H9 (cell line): ENCODE data around the gene MIPOL1. TPM values are rescaled to one million over a fixed set of nuclear protein-coding genes. Genes with fewer than 3 reads are reported as not detected.
A peak's percentile ranks its signal among the peaks of the same experiment; 100 is the strongest.
"Not testable (repeated sequence)": the region's sequence is repeated elsewhere in the genome, so short reads cannot be mapped to it uniquely, and the experiment has no call there.

Experiments
- DNase-seq: peaks from one replicate; pipeline ENCODE4 v3.0.0-alpha.2; 2017
- H2AFZ ChIP-seq: one replicate; pipeline ENCODE4 v1.6.1; 2013; ENCODE audit warnings: mild to moderate bottlenecking, low read length, control low read depth, moderate library complexity
- H2AK5ac ChIP-seq: 2 replicates; pipeline ENCODE4 v1.6.1; 2013; ENCODE audit warnings: low read length, control low read depth, mixed read lengths; ENCODE audit not compliant: insufficient read length
- H2BK120ac ChIP-seq: one replicate; pipeline ENCODE4 v1.6.1; 2013; ENCODE audit warnings: low read depth, mild to moderate bottlenecking, low read length, control low read depth, inconsistent platforms; ENCODE audit not compliant: poor library complexity, severe bottlenecking
- H2BK12ac ChIP-seq: 2 replicates; pipeline ENCODE4 v1.6.1; 2013; ENCODE audit warnings: low read length, control low read depth, mixed read lengths, low read depth; ENCODE audit not compliant: insufficient read length
- H2BK15ac ChIP-seq: 2 replicates; pipeline ENCODE4 v1.6.1; 2013; ENCODE audit warnings: low read depth, low read length, control low read depth
- H2BK20ac ChIP-seq: one replicate; pipeline ENCODE4 v1.6.1; 2013; ENCODE audit warnings: low read depth, mild to moderate bottlenecking, low read length, control low read depth, inconsistent platforms; ENCODE audit not compliant: poor library complexity, severe bottlenecking
- H2BK5ac ChIP-seq: 2 replicates; pipeline ENCODE4 v1.6.1; 2013; ENCODE audit warnings: low read length, control low read depth, mixed read lengths; ENCODE audit not compliant: insufficient read length
- H3K14ac ChIP-seq: 2 replicates; pipeline ENCODE4 v1.6.1; 2013; ENCODE audit warnings: low read length, control low read depth; ENCODE audit not compliant: insufficient read depth
- H3K18ac ChIP-seq: 2 replicates; pipeline ENCODE4 v1.6.1; 2013; ENCODE audit warnings: low read depth, mild to moderate bottlenecking, mixed read lengths, low read length, control low read depth; ENCODE audit not compliant: insufficient read length
- H3K23ac ChIP-seq: 2 replicates; pipeline ENCODE4 v1.6.1; 2013; ENCODE audit warnings: low read length, control low read depth, mixed read lengths, low read depth; ENCODE audit not compliant: insufficient read length
- H3K23me2 ChIP-seq: 2 replicates; pipeline ENCODE4 v1.6.1; 2013; ENCODE audit warnings: low read depth, mild to moderate bottlenecking, mixed read lengths, low read length, control low read depth; ENCODE audit not compliant: insufficient read length, poor library complexity, severe bottlenecking
- H3K27ac ChIP-seq: 2 replicates; pipeline ENCODE4 v1.5.1; 2013; ENCODE audit warnings: low read length, control low read depth, mixed read lengths, low read depth; ENCODE audit not compliant: insufficient read length
- H3K27me3 ChIP-seq: 2 replicates; pipeline ENCODE4 v1.6.1; 2013; ENCODE audit warnings: low read length, control low read depth, inconsistent platforms; ENCODE audit not compliant: insufficient read depth
- H3K4ac ChIP-seq: 2 replicates; pipeline ENCODE4 v1.6.1; 2013; ENCODE audit warnings: low read depth, mild to moderate bottlenecking, control low read depth, inconsistent platforms, low read length, moderate library complexity
- H3K4me1 ChIP-seq: 2 replicates; pipeline ENCODE4 v1.6.1; 2013; ENCODE audit warnings: low read length, control low read depth, inconsistent platforms; ENCODE audit not compliant: insufficient read depth
- H3K4me2 ChIP-seq: 2 replicates; pipeline ENCODE4 v1.6.1; 2013; ENCODE audit warnings: low read length, control low read depth, mixed read lengths; ENCODE audit not compliant: insufficient read length, insufficient read depth
- H3K56ac ChIP-seq: 2 replicates; pipeline ENCODE4 v1.6.1; 2013; ENCODE audit warnings: low read depth, mild to moderate bottlenecking, mixed read lengths, low read length, control low read depth; ENCODE audit not compliant: insufficient read length
- H3K79me1 ChIP-seq: 2 replicates; pipeline ENCODE4 v1.6.1; 2013; ENCODE audit warnings: low read depth, mild to moderate bottlenecking, moderate library complexity, low read length, control low read depth, inconsistent platforms; ENCODE audit not compliant: insufficient read depth, poor library complexity, severe bottlenecking
- H3K79me2 ChIP-seq: 2 replicates; pipeline ENCODE4 v1.6.1; 2013; ENCODE audit warnings: low read length, control low read depth, inconsistent platforms; ENCODE audit not compliant: insufficient read depth
- H3K9ac ChIP-seq: 2 replicates; pipeline ENCODE4 v1.6.1; 2013; ENCODE audit warnings: low read length, control low read depth, mixed read lengths; ENCODE audit not compliant: insufficient read length; ENCODE audit errors: extremely low read depth
- H3K9me3 ChIP-seq: one replicate; pipeline ENCODE4 v1.6.1; 2013; ENCODE audit warnings: low read depth, low read length, inconsistent platforms; ENCODE audit not compliant: control insufficient read depth
- H3T11ph ChIP-seq: one replicate; pipeline ENCODE4 v1.6.1; 2013; ENCODE audit warnings: mild to moderate bottlenecking, low read length, control low read depth, inconsistent platforms
- H4K20me1 ChIP-seq: one replicate; pipeline ENCODE4 v1.6.1; 2013; ENCODE audit not compliant: control insufficient read depth, insufficient read length, insufficient read depth
- H4K5ac ChIP-seq: 2 replicates; pipeline ENCODE4 v1.6.1; 2013; ENCODE audit warnings: low read depth, mild to moderate bottlenecking, mixed read lengths, low read length, control low read depth; ENCODE audit not compliant: insufficient read length
- H4K8ac ChIP-seq: replicated peaks from 2 replicates; pipeline ENCODE4 v1.6.1; 2013; ENCODE audit warnings: low read length, control low read depth, mixed read lengths, low read depth; ENCODE audit not compliant: insufficient read length
- H4K91ac ChIP-seq: 2 replicates; pipeline ENCODE4 v1.6.1; 2013; ENCODE audit warnings: low read depth, mild to moderate bottlenecking, moderate library complexity, mixed read lengths, low read length, control low read depth; ENCODE audit not compliant: insufficient read length
- H3K27ac Mint-ChIP-seq, 3 experiments: 2 replicates in 2 of 3; 3 replicates in 1 of 3; pipeline ENCODE4 v1.8.0; 2020 to 2021; ENCODE audit warnings: mixed read lengths in 3 of 3, mild to moderate bottlenecking in 1 of 3, moderate library complexity in 1 of 3
- H3K27me3 Mint-ChIP-seq: 2 replicates; pipeline ENCODE4 v1.8.0; 2021; ENCODE audit warnings: low read depth, mild to moderate bottlenecking, moderate library complexity, mixed read lengths
- H3K36me3 Mint-ChIP-seq, 3 experiments: 2 replicates in 2 of 3; 3 replicates in 1 of 3; pipeline ENCODE4 v1.8.0; 2020 to 2021; ENCODE audit warnings: low read depth in 3 of 3, mixed read lengths in 3 of 3; ENCODE audit not compliant: insufficient read depth in 1 of 3
- H3K4me1 Mint-ChIP-seq, 2 experiments: 2 replicates each; pipeline ENCODE4 v1.8.0; 2020; ENCODE audit warnings: mixed read lengths in 2 of 2
- H3K4me3 Mint-ChIP-seq, 2 experiments: 2 replicates in 1 of 2; 3 replicates in 1 of 2; pipeline ENCODE4 v1.8.0; 2020 to 2021; ENCODE audit warnings: mild to moderate bottlenecking in 2 of 2, mixed read lengths in 2 of 2, moderate library complexity in 1 of 2
- H3K9me3 Mint-ChIP-seq, 2 experiments: 2 replicates in 1 of 2; 3 replicates in 1 of 2; pipeline ENCODE4 v1.8.0; 2020; ENCODE audit warnings: mild to moderate bottlenecking in 2 of 2, mixed read lengths in 2 of 2, moderate library complexity in 1 of 2
- WGBS: extraction: QIAGEN DNeasy Blood & Tissue Kit; methylation state at CpG from one replicate; pipeline ENCODE4 v1.1.7; 2013; ENCODE audit warnings: missing lambda C conversion rate, low lambda C conversion rate, mixed read lengths; ENCODE audit not compliant: insufficient read length; ENCODE audit errors: extremely low coverage; 5-methylcytosine and 5-hydroxymethylcytosine counted together
- total RNA-seq: library from RNA; stranded (reverse); gene quantifications from 2 replicates; pipeline ENCODE4 v1.2.1, GENCODE V29; 2021
- TF ChIP-seq, protein P1 (sequence below): fragments of 200-600 bp; sonication (generic); conservative IDR thresholded peaks from 3 replicates; pipeline ENCODE4 v1.8.0; 2021; ENCODE audit warnings: antibody characterized with exemption, mild to moderate bottlenecking

The MIPOL1 gene
- total RNA-seq, 1 experiment from 2014 or later: 15.6 TPM

DNA sequence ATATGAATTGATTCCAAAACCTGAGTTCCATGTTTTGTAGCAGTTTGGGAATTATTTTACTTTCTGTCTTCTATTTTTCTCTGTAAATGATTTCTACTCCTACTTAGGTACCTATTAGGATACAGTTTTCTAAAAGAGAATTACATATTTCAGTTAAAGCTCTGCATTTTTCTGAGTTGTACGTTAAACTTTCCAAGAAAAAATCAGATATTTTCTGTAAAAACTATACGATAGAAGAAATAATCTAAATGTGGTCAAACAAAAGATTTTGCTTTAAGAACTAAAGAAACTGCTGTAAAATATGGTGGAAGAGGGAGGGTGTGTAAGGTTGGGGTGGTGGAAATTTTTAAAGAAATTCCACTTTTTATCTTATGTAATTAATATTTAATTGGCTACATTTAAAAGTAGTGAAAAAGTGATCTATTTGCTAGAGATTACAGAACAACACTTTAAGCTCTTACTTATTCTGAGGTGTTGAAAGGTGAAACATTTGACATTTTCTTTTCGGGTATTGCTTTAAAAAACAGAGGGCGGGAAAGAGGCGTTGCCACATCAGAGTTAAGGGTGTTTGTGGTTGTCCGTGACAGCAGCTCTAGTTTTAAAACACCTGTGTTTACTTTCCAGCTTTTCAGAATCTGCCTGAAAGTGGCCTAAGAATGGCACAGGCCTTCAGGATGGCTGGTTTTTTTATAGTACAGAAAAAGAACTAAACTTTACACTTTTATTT is 187.3 kb downstream of the MIPOL1 start:
- Histone ChIP-seq H3K14ac (no peak overlapping the region), H2BK12ac (no peak overlapping the region), H3K18ac (no peak overlapping the region), H3K27ac (no peak overlapping the region), H3K79me2 (no peaks in the 10 kb centered on the region), H2AK5ac (no peak overlapping the region), H3T11ph (no peak overlapping the region), H4K20me1 (no peaks in the 10 kb centered on the region), H3K9ac (no peak overlapping the region), H2AFZ (no peak overlapping the region), H3K4ac (no peak overlapping the region), H2BK20ac (no peak overlapping the region), H4K8ac (no peak overlapping the region), H3K9me3 (no peaks in the 10 kb centered on the region), H3K23ac (no peak overlapping the region), H3K27me3 (no peaks in the 10 kb centered on the region), H3K23me2 (no peaks in the 10 kb centered on the region), H3K56ac (no peak overlapping the region), H2BK5ac (no peak overlapping the region), H4K5ac (no peak overlapping the region), H3K4me2 (no peak overlapping the region), H3K79me1 (no peaks in the 10 kb centered on the region), H2BK15ac (no peak overlapping the region), H2BK120ac (no peak overlapping the region), H3K4me1 (no peaks in the 10 kb centered on the region), H4K91ac (no peak overlapping the region)
- no peak overlapping the region for H3K4me3 Mint-ChIP-seq
- no CpG with 5 or more reads among the region's 6 CpGs for whole genome bisulfite sequencing
- TF ChIP-seq, protein P1, sequence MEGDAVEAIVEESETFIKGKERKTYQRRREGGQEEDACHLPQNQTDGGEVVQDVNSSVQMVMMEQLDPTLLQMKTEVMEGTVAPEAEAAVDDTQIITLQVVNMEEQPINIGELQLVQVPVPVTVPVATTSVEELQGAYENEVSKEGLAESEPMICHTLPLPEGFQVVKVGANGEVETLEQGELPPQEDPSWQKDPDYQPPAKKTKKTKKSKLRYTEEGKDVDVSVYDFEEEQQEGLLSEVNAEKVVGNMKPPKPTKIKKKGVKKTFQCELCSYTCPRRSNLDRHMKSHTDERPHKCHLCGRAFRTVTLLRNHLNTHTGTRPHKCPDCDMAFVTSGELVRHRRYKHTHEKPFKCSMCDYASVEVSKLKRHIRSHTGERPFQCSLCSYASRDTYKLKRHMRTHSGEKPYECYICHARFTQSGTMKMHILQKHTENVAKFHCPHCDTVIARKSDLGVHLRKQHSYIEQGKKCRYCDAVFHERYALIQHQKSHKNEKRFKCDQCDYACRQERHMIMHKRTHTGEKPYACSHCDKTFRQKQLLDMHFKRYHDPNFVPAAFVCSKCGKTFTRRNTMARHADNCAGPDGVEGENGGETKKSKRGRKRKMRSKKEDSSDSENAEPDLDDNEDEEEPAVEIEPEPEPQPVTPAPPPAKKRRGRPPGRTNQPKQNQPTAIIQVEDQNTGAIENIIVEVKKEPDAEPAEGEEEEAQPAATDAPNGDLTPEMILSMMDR: no peak
- no peak for DNase-seq
- H3K36me3 Mint-ChIP-seq: peaks cover 0 to 3% (median under 1%) of the 10 kb centered on the region in 3 experiments; a peak in 3 of 7 replicates
- peaks cover under 1 to 3% of the 10 kb centered on the region in 2 experiments; a peak in 2 of 5 replicates for H3K9me3 Mint-ChIP-seq
- no peaks in the 10 kb centered on the region for H3K27me3 Mint-ChIP-seq
- peak overlapping the region in 1 of 3 experiments; percentile 80; a peak in 2 of 7 replicates for H3K27ac Mint-ChIP-seq
- H3K4me1 Mint-ChIP-seq: peaks cover 0 to 5% of the 10 kb centered on the region in 2 experiments; a peak in 1 of 4 replicates

DNA sequence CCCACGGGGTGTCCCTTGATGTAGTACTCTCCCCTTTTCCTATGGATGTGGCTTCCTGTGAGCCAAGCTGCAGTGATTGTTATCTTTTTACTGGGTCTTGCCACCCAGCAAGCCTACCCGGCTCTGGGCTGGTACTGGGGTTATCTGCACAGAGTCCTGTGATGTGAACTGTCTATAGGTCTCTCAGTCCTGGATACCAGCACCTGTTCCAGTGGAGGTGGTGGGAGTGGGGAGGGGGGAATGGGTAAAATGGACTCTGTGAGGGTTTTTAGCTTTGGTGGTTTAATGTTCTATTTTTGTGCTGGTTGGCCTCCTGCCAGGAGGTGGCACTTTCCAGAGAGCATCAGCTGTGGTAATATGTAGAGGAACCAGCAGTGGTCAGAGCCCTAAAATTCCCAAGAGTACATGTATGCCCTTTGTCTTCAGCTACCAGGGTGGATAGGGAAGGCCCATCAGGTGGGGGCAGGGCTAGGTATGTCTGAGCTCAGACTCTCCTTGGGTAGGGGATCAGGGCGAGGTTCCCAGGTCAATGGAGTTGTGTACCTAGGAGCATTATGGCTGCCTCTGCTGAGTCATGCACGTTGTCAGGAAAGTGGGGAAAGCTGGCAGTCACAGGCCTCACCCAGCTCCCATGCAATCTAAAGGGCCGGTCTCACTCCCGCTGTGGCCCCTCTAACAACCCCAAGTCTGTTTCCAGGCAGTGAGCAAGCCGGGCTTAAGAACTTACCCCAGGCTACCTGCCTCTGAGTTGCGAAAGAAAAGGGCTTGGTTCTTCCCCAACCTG is 199.6 kb downstream of the MIPOL1 start:
- Mint-ChIP-seq H3K27ac (peak overlapping the region; percentile 49 to 90 (median 86); a peak in 5 of 7 replicates), H3K4me1 (peaks cover 7 to 11% of the 10 kb centered on the region in 2 experiments; a peak in 3 of 4 replicates), H3K9me3 (peaks cover 23 to 36% of the 10 kb centered on the region in 2 experiments), H3K36me3 (peaks cover 27 to 44% (median 30%) of the 10 kb centered on the region in 3 experiments)
- not testable (repeated sequence) for H3K18ac ChIP-seq, H3K27ac ChIP-seq, H4K5ac ChIP-seq, H4K8ac ChIP-seq, H2BK20ac ChIP-seq, H4K91ac ChIP-seq, H2BK12ac ChIP-seq, H3K23ac ChIP-seq, H2BK5ac ChIP-seq, H3K4ac ChIP-seq, H4K20me1 ChIP-seq, H3K79me1 ChIP-seq, H3K14ac ChIP-seq, H2AK5ac ChIP-seq, H3K9me3 ChIP-seq, H3K27me3 ChIP-seq, H3T11ph ChIP-seq, H3K4me1 ChIP-seq, H3K23me2 ChIP-seq, H3K9ac ChIP-seq, DNase-seq, H2BK120ac ChIP-seq, H3K79me2 ChIP-seq, H3K4me3 Mint-ChIP-seq, H3K27me3 Mint-ChIP-seq, H3K56ac ChIP-seq, H3K4me2 ChIP-seq, H2BK15ac ChIP-seq, H2AFZ ChIP-seq
- WGBS: no CpG with 5 or more reads among the region's 8 CpGs
